K562 (cell line): ENCODE measurements around the gene TP53BP1. TPM values are rescaled to one million over a fixed set of nuclear protein-coding genes. Genes with fewer than 3 reads are reported as not detected.

Source experiments
- ADNP ChIP-seq: fragments of 200-800 bp; sonication (Bioruptor generic); IDR thresholded peaks from 2 replicates; pipeline ENCODE4 v1.6.1; 2016; ENCODE audit warnings: missing genetic modification characterization, missing compliant biosample characterization
- BDP1 ChIP-seq: IDR thresholded peaks from 3 replicates; pipeline ENCODE4 v1.6.1; 2011; ENCODE audit not compliant: insufficient read length, insufficient read depth
- CREBBP ChIP-seq: IDR thresholded peaks from one replicate; pipeline ENCODE4 v1.6.1; 2012; ENCODE audit warnings: low read depth, mild to moderate bottlenecking, control low read depth, inconsistent platforms, low read length
- DMBX1 ChIP-seq: fragments of 250-450 bp; sonication (Bioruptor Pico); IDR thresholded peaks from 2 replicates; pipeline ENCODE4 v1.8.0; 2022; ENCODE audit warnings: inconsistent platforms, mild to moderate bottlenecking, moderate library complexity, borderline replicate concordance
- EP300 ChIP-seq: IDR thresholded peaks from 2 replicates; pipeline ENCODE4 v1.6.1; 2012; ENCODE audit warnings: low read length, improper control_type of control experiment
- HNRNPL ChIP-seq: fragments of 200-400 bp; formaldehyde crosslinking; IDR thresholded peaks from 2 replicates; pipeline ENCODE4 v1.6.1; 2017; ENCODE audit warnings: low read depth, mild to moderate bottlenecking, low read length
- LARP7 ChIP-seq: fragments of 450-650 bp; IDR thresholded peaks from 2 replicates; pipeline ENCODE4 v1.6.1; 2016
- MIER1 ChIP-seq: fragments of 450-650 bp; IDR thresholded peaks from 2 replicates; pipeline ENCODE4 v1.6.1; 2016; ENCODE audit warnings: antibody characterized with exemption, mild to moderate bottlenecking, low read depth
- MXI1 ChIP-seq: IDR thresholded peaks from 2 replicates; pipeline ENCODE4 v1.6.1; 2011; ENCODE audit warnings: low read depth, mild to moderate bottlenecking, improper control_type of control experiment, low read length
- NBN ChIP-seq: fragments of 450-650 bp; IDR thresholded peaks from 2 replicates; pipeline ENCODE4 v1.6.1; 2016; ENCODE audit warnings: low read depth, mild to moderate bottlenecking
- REST ChIP-seq, 2 experiments: fragments of 450-650 bp; formaldehyde crosslinking in 1 of 2; IDR thresholded peaks; 2 replicates each; pipeline versions ENCODE4 v1.4.0 to v1.6.1; 2014 to 2020; ENCODE audit warnings: mild to moderate bottlenecking in 2 of 2, borderline replicate concordance in 1 of 2, low read depth in 1 of 2
- SMAD4 ChIP-seq: fragments of 250-450 bp; sonication (Bioruptor Pico); conservative IDR thresholded peaks from 2 replicates; pipeline ENCODE4 v1.8.0; 2021; ENCODE audit warnings: inconsistent platforms, mild to moderate bottlenecking, moderate library complexity
- SNRNP70 ChIP-seq: fragments of 200-400 bp; formaldehyde crosslinking; optimal IDR thresholded peaks from 2 replicates; pipeline ENCODE3; 2017; ENCODE audit warnings: low read depth, low read length
- TCF7 ChIP-seq: sonication (generic); IDR thresholded peaks from 2 replicates; pipeline ENCODE4 v1.6.1; 2016; ENCODE audit warnings: antibody characterized with exemption, borderline replicate concordance
- TRIM28 ChIP-seq: fragments of 450-650 bp; IDR thresholded peaks from 2 replicates; pipeline ENCODE4 v1.6.1; 2017
- ZNF224 ChIP-seq: sonication (generic); formaldehyde crosslinking; IDR thresholded peaks from 2 replicates; pipeline ENCODE4 v1.8.0; 2022; ENCODE audit warnings: mild to moderate bottlenecking, missing genetic modification reagents
- ZNF707 ChIP-seq: fragments of 250-450 bp; sonication (Bioruptor Pico); conservative IDR thresholded peaks from 2 replicates; pipeline ENCODE4 v1.8.0; 2022; ENCODE audit warnings: inconsistent platforms, mild to moderate bottlenecking, moderate library complexity
- ZNF740 ChIP-seq, 3 experiments: fragments of 200-800 bp in 1 of 3; sonication (Bioruptor generic) in 1 of 3; sonication (generic) in 1 of 3; formaldehyde crosslinking in 1 of 3; IDR thresholded peaks; 2 replicates each; pipeline versions ENCODE4 v1.6.1 to v1.8.0; 2016 to 2022; ENCODE audit warnings: mild to moderate bottlenecking in 2 of 3, missing compliant biosample characterization in 2 of 3, missing genetic modification characterization in 2 of 3, missing genetic modification reagents in 1 of 3
- polyA plus RNA-seq, 8 experiments: library from polyadenylated mRNA; depleted of rRNA in 4 of 8; stranded (reverse) in 5 of 8; unstranded in 3 of 8; fragments of >200 nt; fragmentation: Nextera tagmentation in 2 of 8; fragmentation: Illumina TruSeq in 1 of 8; extraction: Ambion mirVana in 2 of 8; extraction: Trizol in 1 of 8; gene quantifications; 2 replicates each; pipeline versions ENCODE4 v1.2.1 to v1.2.3, GENCODE V29; 2011 to 2014; ENCODE audit warnings: inconsistent platforms in 1 of 8, missing spikeins in 1 of 8
- total RNA-seq, 7 experiments: library from RNA; depleted of rRNA in 6 of 7; stranded (reverse); fragments of >200 nt in 6 of 7; fragmentation: Illumina TruSeq in 2 of 7; extraction: Trizol in 2 of 7; gene quantifications; 2 replicates each; pipeline versions ENCODE4 v1.2.1 to v1.2.3, GENCODE V29; 2011 to 2021; ENCODE audit warnings: low replicate concordance in 1 of 7

The TP53BP1 gene
- total and polyA plus RNA-seq, 9 of the 15 experiments (the other 6 are each of a cell fraction or from before 2014, with no cell fraction given): 5.7 to 63.3 (median 30.9) TPM

GRCh38 chr15:43492673-43493601, at the start of gene TP53BP1 (continued):
- no peak for TF ChIP-seq REST (IDR thresholded peaks at IDR 0.05; ENCODE audit: borderline replicate concordance)
- TF ChIP-seq REST (CRISPR knock-in tag; IDR thresholded peaks at IDR 0.05; ENCODE audit: low read depth): no peak
- 0 out of 2 replicates have a peak, but pooled peaks have one; percentile 53 for TF ChIP-seq TRIM28
- TF ChIP-seq ZNF707 (CRISPR knock-in tag): no peak
- TF ChIP-seq NBN: no peak; the same call in none of the 2 replicates
- TF ChIP-seq MIER1: no peak
- TF ChIP-seq SNRNP70: no peak
- TF ChIP-seq SMAD4 (CRISPR knock-in tag): no peak
- TF ChIP-seq ADNP (tag): no peak
- TF ChIP-seq ZNF224 (CRISPR knock-in tag): no peak
- TF ChIP-seq ZNF740 (CRISPR knock-in tag; IDR thresholded peaks at IDR 0.05): peak; percentile 50; the same call in 1 of the 2 replicates
- TF ChIP-seq ZNF740 (tag; IDR thresholded peaks at IDR 0.05): no peak
- TF ChIP-seq HNRNPL: no peak
- TF ChIP-seq LARP7: peak; percentile 54; the same call in 1 of the 2 replicates
- no peak for TF ChIP-seq TCF7
- TF ChIP-seq DMBX1: no peak
- TF ChIP-seq BDP1: no peak
- TF ChIP-seq EP300: no peak
- no peak for TF ChIP-seq CREBBP
- no peak; the same call in 1 of the 2 replicates for TF ChIP-seq MXI1
